ENCODE measurements around the gene APOE. TPM values are rescaled to one million over a fixed set of nuclear protein-coding genes. Genes with fewer than 3 reads are reported as not detected.

APOE gene
- total RNA-seq, 4 donors from 2014 or later: 5.7 to 141 (median 20.7) TPM

DNA sequence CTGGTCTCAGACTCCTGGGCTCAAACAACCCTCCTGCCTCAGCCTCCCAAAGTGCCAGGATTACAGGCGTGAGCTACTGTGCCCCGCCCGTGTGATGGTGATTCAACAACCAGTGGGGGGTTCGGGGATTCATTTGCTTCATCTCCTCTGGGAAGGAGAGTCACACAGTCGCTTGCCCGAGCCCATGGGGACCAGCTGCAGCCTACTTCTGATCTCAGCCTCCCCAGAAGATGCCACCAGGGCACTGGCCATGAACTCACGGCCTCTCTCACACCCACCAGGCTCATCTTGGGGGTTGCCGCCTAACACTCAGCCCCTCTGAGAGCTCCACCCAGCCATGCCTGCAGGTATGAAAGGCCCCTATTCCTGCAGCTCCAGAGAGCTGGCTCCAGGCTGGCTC, 7.8 kb upstream of the APOE start:
- Histone ChIP-seq H3K4me3 (no peak overlapping the region), H3K36me3 (peaks cover 31 to 100% (median 71%) of the 10 kb centered on the region in 3 donors), H3K9me3 (no peaks in the 10 kb centered on the region), H3K27me3 (no peaks in the 10 kb centered on the region), H3K27ac (no peak overlapping the region), H3K4me1 (peaks cover 0 to 8% (median 0%) of the 10 kb centered on the region in 3 donors)
- intact Hi-C loops (cut with DNase I): no loop called here
- DNase-seq: no peak
- WGBS, 2 donors: 80 to 81% methylated on average over 6 to 7 of the region's 8 CpGs
- TF ChIP-seq POLR2A (IDR thresholded peaks at IDR 0.05) (no peak), CTCF (IDR thresholded peaks at IDR 0.05) (no peak)

- TF ChIP-seq POLR2A (IDR thresholded peaks at IDR 0.05) (no peak), CTCF (IDR thresholded peaks at IDR 0.05) (no peak)
- DNase-seq: no peak
- Histone ChIP-seq H3K4me3 (no peak overlapping the region), H3K27ac (no peak overlapping the region), H3K27me3 (peaks cover 0 to 12% (median 3%) of the 10 kb centered on the region in 4 donors), H3K36me3 (peaks cover 20 to 79% (median 52%) of the 10 kb centered on the region in 3 donors), H3K9me3 (no peaks in the 10 kb centered on the region), H3K4me1 (peaks cover 8 to 22% (median 13%) of the 10 kb centered on the region in 3 donors)
- intact Hi-C loops (cut with DNase I): loop anchor here (5.0 kb wide), 1 partner anchor 52 kb away; no protein-coding TSS in a partner anchor
- 80 to 93% methylated on average over 1 to 6 of the region's 19 CpGs for WGBS, 2 donors
These were observed 5.0 kb upstream of the APOE start for GRCh38 chr19:44900328-44901244.

- H3K9me3 ChIP-seq: no peaks in the 10 kb centered on the region
- DNase-seq: no peak
- H3K27me3 ChIP-seq: peaks cover 0 to 34% (median 5%) of the 10 kb centered on the region in 4 donors
- peaks cover 18 to 34% (median 18%) of the 10 kb centered on the region in 3 donors for H3K4me1 ChIP-seq
- H3K4me3 ChIP-seq: no peak overlapping the region
- intact Hi-C loops (cut with DNase I): loop anchor here (5.0 kb wide), 1 partner anchor 49 kb away; no protein-coding TSS in a partner anchor
- TF ChIP-seq POLR2A (IDR thresholded peaks at IDR 0.05) (no peak), CTCF (IDR thresholded peaks at IDR 0.05) (no peak)
- H3K27ac ChIP-seq: no peak overlapping the region
- 74 to 75% methylated on average over 6 to 8 of the region's 15 CpGs for WGBS, 2 donors
- H3K36me3 ChIP-seq: peaks cover 7 to 53% (median 35%) of the 10 kb centered on the region in 3 donors
These were observed 2.4 kb upstream of the APOE start for GRCh38 chr19:44903216-44903601.

DNA sequence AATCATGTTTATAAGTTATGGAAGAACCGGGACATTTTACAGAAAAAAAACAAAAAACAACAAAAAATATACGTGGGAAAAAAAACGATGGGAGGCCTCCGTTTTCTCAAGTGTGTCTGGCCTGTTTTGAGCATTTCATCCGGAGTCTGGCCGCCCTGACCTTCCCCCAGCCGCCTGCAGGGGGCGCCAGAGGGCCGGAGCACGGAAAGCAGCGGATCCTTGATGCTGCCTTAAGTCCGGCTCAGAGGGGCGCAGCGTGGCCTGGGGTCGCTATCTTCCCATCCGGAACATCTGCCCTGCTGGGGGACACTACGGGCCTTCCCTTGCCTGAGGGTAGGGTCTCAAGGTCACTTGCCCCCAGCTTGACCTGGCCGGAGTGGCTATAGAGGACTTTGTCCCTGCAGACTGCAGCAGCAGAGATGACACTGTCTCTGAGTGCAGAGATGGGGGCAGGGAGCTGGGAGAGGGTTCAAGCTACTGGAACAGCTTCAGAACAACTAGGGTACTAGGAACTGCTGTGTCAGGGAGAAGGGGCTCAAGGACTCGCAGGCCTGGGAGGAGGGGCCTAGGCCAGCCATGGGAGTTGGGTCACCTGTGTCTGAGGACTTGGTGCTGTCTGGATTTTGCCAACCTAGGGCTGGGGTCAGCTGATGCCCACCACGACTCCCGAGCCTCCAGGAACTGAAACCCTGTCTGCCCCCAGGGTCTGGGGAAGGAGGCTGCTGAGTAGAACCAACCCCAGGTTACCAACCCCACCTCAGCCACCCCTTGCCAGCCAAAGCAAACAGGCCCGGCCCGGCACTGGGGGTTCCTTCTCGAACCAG, 1.8 kb upstream of the APOE start:
- H3K4me3 ChIP-seq: no peak overlapping the region
- WGBS, 2 donors: 15 to 18% methylated on average over 17 of the region's 24 CpGs
- H3K9me3 ChIP-seq: no peaks in the 10 kb centered on the region
- no peak for DNase-seq
- H3K36me3 ChIP-seq: peaks cover 7 to 47% (median 30%) of the 10 kb centered on the region in 3 donors
- intact Hi-C loops (cut with DNase I): loop anchor here (5.0 kb wide), 1 partner anchor 48 kb away; no protein-coding TSS in a partner anchor
- TF ChIP-seq POLR2A (IDR thresholded peaks at IDR 0.05) (no peak), CTCF (IDR thresholded peaks at IDR 0.05) (peak; percentile 93 to 100 (median 98))
- peaks cover 18 to 34% (median 18%) of the 10 kb centered on the region in 3 donors for H3K4me1 ChIP-seq
- peaks cover 0 to 34% (median 5%) of the 10 kb centered on the region in 4 donors for H3K27me3 ChIP-seq
- H3K27ac ChIP-seq: no peak overlapping the region

Data from esophagus squamous epithelium (tissue), 5 donors.